ENCODE data around the gene CACFD1.

Gene CACFD1

DNA sequence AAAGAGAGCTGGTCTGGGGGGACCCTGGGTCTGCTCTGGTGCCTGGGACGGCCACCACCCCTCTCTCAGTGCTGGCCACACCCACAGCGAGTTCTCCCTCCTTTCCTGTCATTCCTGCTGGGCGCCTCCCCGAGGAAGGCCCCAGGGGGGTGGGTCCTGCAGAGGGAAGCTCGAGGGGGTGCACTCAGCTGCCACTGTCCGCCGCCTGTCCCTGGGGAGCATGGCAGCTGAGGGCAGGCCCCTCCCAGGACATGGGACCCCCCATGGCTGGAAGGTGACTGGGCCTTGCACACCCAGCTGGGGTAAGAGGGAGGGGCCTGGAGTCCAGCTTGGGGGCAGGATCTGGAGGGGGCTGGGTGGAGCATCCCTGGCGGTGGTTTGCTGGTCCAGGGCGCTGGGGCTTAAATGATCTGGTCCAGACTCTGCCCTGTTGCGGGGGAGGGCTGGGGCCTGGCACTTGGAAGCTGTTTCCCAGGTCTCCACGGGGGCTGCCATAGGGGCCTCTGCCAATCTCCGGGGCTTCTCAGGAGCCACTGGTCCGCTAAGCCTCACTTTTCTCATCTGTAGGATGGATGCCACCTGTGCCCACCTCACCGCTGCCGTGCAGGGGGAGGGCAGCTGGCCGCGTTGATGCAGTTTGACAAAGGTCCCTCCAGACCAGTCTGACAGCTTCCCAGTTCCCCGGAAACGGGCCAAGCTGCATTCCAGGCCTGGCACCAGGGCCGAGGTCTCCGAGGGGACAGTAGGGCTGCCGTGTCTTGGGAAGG lies 25.1 kb downstream of the CACFD1 start:
- no peak for DNase-seq (ENCODE audit: low read depth)

DNA sequence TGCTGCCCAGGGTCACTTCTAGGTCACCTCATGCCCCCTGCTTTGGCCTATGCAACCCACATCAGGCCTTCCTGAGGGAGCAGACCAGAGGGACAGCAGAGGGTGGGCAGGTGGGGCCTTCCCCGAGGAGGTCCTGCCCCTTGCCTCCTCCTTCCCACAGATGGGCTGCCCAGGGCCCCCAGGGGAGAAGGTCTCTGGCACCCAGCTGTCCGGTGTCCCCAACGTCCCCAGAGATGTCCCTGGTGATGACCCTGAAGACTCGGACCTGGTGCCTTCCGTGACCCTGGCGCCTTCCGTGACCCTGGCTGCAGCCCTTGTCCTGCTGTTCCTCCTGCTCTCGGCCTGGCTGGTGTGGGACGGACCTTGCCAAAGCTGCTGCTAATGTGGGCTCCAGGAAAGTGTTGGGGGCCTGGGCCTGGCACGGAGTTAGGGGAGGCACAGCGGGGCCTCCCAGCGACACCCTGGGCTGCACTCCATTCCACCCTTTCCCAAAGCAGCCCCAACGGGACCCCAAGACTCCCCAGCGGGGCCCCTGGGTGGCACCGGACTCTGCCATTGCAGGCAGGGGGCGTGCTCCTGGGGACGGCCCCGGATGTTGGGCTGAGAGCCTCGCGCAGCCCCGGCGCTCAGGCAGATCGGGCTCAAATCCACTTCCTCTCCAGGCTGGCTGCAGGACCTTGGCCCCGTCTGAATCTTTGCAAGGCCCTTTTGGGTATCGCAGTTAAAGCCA lies 25.9 kb downstream of the CACFD1 start:
- DNase-seq (ENCODE audit: low read depth): no peak

DNA sequence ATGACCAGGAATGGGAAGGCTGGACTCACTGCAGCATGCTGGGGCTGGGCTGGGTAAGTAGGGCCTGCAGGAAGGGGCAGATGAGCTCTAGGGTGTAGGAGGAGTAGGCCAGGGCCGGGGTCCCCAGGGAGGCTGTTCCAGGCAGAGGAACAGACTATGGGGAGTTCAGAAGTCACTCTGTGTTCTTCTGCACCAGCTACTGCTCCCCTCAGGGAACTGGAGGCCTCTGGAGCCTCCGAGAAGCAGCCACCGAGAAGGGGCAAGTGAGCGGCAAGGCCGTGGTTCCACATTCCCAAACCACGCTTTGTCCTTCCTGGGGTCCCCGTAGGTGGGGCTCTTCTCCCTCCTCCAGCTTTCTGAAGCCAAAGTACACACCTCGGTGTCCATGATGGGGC lies 27.6 kb downstream of the CACFD1 start:
- DNase-seq (ENCODE audit: low read depth): no peak

DNA sequence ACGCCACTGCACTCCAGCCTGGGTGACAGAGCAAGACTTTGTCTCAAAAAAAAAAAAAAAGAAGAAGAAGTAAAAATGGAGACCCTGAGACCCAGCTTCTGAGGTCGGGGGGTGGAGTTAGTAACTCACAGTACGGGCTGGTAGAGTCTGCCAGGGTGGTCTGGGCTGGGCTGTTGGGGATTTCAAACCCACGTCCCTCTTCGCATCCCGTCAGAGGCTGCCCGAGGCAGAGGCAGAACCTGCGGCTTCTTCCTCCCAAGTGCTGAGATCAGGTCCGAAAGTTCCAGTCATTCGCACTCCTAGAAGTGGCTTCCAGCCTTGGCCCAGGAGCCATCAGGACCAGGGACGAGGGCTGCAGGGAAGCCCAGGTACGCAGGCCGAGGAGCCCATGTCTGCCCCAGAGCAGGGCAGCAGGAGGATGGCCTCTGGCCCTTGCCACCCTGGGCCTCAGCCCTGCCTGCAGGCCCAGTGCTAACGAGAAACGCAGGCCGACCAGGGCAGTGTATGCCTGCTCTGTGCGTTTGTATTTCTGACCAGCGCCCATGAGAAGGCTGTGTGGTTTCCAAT lies 29.0 kb downstream of the CACFD1 start:
- no peak for DNase-seq (ENCODE audit: low read depth)

DNA sequence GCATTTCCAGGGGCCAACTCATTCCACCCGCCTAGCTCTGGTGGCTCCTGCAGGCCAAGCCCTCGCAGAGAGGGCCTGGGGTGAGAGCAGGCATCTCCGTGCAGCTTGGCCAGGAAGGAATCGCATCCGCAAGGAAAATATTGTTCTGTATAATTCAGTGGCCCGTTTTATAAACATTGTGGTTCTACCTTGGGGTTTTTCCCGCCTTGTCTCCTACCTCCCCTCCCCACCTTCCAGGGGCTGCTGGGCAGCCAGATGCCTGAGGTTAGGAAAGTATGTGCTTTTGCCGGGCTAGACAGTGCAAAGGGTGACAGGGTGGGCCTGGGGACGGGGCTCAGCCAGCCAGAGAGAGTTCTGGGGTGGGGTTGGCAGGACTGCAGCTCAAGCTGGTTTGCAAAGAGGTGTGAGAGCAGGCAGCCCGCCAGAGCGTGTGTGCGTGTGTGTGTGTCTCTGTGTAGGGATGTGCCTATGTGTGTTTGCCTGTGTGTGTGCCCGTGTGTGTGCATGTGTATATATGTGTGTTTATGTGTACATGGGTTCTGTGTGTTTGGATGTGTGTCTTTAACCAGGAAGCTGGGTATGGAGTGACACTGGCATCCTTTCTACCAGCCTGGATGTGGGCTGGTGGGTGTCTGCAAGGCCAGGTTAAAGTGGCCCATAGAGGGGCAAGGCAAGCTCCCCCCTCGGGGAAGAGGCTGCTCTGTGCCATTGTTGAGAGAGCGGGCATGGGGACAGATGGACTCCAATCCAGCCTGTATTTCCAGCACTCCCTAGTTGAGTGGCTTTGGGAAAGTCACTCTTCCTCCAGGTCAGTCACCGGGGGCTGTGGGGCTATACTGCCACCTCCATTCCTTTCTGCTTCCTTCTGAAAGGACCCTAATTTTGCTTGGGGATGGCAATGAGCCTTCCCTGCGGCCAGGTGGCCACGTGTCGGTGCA lies 29.7 kb downstream of the CACFD1 start:
- no peak for DNase-seq (ENCODE audit: low read depth)

DNA sequence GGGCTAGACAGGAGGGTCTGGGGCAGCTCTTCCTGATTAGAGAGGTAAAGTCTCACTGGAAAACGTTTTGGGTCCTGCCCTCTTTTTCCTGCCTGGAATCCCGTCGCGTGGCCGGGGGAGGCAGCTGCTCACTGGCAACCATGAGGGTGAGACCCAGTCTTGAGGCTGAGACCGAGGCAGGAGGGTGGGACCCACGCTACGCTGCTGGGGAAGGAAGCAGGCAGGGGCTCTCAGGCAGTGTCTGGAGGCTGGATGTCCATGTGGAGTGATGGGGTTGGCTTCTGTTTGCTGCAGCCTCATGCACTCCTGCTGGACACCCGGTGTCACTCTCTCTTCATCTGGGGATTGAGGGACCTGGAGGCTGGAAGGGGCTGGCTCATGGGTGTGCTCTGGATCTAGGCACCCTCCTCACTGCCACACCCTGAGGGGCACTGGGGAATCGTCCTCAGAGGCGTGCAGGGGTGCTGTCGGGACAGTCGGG lies 30.5 kb downstream of the CACFD1 start:
- no peak for DNase-seq (ENCODE audit: low read depth)

DNA sequence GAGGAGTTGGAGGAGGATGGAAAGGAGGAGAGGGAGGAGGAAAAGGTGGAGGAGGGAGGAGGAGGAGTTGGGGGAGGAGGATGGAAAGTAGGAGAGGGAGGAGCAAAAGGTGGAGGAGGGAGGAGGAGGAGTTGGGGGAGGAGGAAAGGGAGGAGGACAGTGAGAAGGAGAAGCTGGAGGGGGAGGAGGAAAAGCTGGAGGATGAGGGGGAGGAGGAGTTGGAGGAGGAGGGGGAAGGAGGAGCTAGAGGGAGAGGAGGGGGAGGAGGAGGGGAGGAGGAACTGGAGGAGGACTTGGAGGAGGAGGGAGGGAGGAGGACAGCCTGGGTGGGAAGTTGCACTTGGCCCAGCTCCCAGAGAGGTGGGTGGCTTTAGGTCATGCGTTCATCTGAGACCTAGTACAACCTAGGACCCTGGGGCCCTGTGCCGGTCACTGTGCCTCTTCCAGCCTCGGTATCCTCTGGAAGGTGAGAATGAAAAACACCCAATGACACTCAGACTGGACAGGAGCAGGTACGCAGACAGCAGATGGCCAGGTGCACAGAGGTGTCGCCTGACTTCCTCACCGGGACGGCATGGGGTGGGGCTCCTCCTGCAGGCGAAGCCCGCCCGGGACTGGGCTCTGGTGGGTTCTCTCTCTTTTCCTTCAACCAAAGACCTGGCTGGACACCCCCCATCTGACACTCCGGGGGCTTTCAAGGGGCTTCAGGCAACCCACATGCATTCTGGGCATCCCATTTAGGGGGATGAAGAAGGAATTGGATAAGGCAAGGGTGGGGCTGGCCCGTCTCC lies 31.3 kb downstream of the CACFD1 start:
- no peak for DNase-seq (ENCODE audit: low read depth)

DNA sequence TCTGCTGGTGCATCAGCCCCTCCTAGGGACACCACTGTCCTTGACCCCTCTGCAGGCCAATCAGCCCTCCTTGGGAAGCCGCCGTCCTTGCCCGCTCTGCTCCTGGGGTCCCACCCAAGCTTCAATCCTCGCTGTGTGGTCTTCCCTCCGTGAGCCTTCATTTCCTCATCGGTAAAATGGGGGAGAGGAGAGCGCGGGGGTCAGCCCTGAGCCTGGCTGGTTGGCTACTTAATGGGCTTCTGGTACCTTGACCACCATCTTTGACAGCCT lies 31.8 kb downstream of the CACFD1 start:
- DNase-seq (ENCODE audit: low read depth): no peak

DNA sequence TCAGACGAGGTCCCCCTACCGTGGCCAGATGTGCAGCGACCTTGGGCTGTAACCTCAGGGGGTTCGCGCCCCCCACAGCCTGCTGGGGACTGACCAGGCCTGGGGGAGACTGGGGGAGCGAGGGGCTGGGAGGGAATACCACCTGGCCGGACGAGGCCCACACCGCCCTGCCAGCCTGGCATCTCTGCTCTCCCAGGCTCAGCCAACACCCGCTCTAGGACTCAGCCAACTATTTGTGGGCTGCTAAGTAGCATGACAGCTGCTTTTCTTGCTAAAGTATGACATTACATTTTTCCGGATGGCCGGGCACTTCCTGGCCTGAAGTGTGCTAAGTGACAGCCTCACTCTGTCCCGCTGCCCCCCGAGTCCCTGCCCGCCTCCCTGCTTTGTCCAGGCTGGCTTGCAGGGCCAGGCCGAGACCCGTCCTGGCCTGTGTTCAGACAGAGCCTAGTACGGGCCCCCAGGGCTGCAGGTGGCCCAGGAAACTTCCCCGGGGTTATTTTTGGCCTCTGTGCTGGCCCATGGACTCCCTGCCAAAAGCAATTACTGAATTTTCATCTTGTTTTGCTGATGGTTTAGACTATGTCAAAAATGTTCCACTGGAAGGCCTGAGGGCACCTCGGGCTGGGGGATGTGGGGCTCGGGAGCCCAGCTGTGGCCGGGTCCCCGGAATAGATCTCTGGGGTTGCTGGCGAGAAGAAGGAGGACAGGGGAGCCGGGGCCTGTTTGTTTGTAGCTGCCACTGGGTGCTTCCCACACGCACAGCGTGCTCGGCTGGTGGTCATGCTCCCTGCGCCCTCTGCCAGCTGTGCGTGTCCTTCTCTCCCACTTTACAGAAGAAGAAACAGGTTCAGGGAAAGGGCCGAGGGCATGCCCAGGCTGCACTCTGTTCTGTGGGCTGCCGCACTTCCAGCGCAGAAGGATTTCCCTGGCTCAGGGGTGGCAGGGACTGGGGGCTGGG lies 32.6 kb downstream of the CACFD1 start:
- DNase-seq (ENCODE audit: low read depth): no peak

DNA sequence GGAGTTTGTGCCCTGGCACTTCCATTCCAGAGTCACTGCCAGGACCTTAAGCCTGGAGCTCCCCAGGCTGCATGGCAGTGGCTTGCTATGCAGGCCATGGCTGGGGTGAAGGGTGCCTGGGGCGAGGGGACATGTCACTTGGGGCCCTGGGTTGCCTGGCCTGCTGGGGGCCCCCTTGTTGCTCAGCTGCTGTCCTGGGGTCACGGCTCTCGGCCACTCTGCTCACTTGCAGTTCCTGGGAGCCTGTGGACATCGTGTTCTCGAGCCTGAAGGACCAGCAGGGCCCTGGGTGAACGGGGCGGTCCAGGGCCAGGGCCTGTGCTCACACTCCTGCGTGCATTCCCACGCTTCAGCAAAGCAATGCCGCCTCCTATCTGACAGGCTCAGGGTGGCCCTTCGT lies 33.6 kb downstream of the CACFD1 start:
- no peak for DNase-seq (ENCODE audit: low read depth)

DNA sequence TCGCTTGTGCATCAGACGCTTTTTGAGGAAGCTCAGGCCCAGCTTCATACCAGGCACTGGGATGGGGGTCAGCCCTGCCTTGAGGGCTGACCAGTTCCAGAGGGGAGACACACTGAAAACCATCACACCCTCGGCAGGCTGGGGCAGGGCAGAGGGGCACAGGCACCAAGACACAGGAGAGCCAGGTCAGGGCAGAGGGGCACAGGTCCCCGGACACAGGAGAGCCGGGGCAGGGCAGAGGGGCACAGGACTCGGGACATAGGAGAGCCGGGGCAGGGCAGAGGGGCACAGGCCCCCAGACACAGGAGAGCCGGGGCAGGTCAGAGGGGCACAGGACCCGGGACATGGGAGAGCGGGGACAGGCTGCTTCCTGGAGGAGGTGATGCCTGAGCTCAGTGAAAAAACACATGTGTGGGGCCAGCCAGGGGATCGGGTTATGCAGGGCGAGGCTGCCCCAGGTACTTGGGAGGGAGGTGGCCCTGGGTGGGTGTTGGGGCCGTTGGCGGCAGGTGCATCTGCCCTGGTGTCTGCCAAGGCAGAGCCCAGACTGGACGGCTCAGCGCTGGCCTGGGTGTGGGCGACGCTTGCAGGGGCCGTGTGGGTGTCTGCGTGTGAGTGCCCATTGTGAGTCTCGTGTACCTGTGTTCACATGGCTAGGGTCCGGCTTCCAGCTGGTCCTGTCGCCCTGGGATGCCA lies 34.2 kb downstream of the CACFD1 start:
- DNase-seq (ENCODE audit: low read depth): no peak

DNA sequence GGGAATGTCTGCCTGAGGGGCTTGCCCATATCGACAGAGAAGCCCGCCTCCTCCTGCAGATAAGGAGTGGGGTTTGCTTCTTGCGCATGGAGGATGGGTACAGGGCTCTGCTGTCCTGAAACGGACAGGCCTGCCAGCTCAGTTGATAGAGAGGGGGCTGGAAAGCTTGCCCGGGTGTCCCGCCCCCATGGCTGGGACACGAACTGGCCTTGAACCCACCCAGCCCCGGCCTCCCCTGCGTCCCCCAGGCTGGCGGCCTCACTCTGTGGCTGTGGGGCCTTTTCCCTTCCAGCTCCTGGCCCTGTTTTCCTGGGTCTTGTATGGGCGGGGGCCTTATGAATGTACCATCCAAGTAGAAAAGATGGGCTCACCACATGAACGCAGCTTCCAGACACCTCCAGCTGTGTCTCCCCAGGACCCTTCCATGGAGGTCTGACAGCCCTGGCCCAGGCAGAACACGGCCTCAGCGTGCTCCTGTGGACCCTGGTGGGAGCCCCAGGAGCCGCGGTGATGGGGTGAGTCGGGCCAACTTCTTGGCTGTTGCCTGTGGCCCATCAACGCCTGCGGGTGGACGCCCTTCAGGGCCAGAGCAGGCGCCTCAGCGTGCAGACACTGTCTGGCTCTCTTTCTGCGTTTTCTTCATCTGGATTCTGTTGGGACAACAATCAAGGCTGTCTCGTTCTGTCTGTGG lies 35.0 kb downstream of the CACFD1 start:
- no peak for DNase-seq (ENCODE audit: low read depth)

DNA sequence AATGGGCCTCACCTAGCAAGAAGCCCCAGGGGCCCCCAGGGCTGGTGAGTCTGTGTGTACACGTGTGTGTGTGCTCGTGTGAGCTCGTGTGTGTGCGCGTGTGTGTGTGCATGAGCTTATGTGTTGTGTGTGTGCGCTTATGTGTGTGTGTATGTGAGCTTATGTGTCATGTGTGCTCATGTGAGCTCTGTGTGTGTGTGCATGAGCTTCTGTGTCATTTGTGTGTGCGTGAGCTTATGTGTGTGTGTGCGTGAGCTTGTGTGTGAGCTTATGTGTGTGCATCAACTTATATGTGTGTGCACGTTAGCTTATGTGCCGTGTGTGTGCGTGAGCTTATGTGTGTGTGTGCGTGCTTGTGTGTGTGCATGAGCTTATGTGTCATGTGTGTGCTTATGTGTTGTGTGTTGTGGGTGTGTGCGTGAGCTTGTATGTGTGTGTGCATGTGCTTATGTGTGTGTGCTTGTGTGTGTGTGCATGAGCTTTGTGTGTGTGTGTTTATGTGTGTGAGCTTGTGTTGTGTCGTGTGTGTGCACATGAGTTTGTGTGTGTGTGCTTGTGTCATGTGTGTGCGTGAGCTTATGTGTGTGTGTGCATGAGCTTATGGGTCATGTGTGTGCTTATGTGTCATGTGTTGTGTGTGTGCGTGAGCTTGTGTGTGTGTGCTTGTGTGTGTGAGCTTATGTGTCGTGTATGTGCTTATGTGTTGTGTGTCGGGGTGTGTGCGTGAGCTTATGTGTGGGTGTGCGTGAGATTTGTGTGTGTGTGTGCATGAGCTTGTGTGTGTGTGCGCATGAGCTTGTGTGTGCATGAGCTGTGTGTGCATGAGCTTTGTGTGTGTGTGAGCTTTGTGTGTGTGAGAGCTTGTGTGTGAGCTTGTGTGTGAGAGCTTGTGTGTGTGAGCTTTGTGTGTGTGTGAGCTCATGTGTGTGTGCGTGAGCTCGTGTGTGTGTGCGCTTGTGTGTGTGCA lies 35.8 kb downstream of the CACFD1 start:
- DNase-seq (ENCODE audit: low read depth): no peak

DNA sequence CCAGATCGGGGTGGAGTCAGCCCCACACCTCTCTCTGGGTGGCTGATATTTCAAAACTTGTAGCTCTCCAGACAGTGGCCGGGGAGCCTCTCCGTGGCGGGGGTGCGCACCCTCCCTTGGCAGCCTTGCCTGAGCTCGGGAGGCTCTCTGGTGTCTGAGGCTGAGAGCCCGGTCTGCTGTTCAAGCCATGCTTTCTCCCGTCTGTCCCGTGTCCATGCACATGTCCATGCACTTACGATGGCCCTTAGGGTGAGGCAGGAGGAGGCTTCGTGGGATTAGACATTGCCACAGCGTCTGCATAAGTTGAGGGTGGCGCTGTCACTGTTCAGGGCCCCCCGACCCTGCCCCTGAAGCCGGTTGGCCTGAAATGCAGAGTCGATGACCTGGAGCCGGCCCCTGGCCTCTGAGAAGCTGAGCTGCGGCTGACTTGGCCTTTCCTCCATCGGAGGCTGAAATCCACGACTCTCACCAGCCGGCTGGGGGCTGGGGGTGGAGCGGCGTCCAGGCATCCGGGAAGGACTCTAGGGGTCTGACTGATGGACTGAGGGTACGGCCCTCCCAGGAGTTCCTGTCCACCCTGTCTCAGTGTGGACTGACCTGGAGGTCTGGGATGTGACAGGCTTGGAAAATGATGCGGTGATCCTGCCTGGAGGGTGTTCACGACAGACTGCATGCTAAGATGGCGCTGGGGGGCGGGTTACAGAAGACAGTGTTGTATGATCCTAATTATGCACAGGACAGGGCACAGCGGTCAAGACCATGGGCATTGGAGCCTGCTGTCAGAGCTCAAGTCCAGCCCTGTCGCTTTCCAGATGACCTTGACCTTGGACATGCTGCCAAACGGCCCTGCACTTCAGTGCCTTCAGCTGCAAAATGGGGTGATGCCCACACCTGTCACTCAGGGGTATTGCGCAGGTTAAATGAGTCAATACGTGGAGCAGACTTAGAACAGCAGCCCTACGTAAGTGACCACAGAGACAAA lies 37.4 kb downstream of the CACFD1 start:
- DNase-seq (ENCODE audit: low read depth): no peak

DNA sequence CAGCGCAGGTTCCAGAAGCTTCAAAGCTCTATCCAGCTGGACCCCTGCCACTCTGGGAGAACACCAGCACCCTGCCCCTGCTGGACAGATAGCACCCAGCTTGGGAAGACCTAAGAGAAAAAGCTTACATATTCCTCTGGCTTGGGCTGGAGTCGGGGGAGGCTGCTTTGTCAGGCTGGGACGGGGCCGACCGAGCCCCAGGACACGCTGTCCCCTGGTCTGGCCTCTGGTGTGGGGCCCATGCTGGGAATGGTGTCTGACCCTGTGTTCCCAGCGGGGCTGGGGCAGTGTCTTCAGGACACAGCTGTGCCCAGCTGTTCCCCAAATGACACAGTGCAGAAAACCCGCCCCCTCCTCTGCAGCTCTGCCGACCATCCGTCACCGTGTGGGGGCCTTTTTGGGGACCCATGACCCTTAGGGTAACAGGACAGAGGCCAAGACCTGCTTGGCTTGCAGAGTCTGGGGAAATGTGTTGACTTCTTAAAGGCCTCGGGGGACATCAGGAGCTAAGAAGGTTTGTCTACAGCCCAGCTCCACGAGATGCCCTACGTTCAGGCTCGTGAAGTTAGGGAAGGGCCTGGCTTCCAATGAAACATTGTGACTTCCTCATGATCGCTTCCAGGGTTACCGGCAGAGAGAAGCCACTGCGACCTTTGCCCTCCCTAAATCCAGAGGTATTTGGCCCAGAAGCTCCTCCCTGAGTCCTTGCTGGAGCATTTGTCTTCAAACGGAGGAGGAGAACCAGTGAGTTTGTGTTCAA lies 39.5 kb downstream of the CACFD1 start:
- no peak for DNase-seq (ENCODE audit: low read depth)

DNA sequence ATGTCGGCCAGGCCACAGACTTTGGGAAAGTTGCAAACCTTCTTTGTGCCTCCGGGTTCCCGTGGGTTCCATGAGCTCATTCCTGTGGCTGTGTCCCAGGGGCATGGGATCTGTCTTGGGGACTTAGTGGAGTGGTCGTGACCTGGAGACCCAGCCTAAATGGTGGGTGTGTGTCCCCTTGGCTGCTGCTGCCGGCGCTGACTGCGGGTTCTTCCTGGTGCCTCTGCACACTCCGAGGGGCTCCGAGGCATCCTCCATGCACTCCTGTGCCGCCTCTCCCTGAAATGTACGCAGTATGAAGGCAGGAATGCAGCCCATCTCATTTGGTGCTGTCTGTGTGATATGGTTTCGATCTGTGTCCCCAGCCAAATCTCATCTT lies 40.1 kb downstream of the CACFD1 start:
- DNase-seq (ENCODE audit: low read depth): no peak

Measured in activated T-cell treated with anti-CD3 and anti-CD28 coated beads for 24 hours (primary cell).